Activated CD4-positive, CD25-positive, alpha-beta regulatory T cell treated with anti-CD3 and anti-CD28 coated beads, Interleukin-2, amount 50 U/mL, for 72 hours (primary cell): ENCODE data around the gene TCL1A.
"Not testable (repeated sequence)": the region's sequence is repeated elsewhere in the genome, so short reads cannot be mapped to it uniquely, and the experiment has no call there.

ENCODE experiments used
- DNase-seq: peaks from one replicate; pipeline ENCODE4 v3.0.0; 2021

TCL1A gene

GRCh38 chr14:95713596-95714371 lies at the start of gene TCL1A:
Gene TCL1A (minus strand): TSS chr14:95714125. CDS start chr14:95714066, 59 bp downstream.
- DNase-seq, result no peak

GRCh38 chr14:95763032-95763431 lies 49.1 kb upstream of the TCL1A start:
- not testable (repeated sequence) for DNase-seq

- DNase-seq, result no peak
These were observed 47.5 kb upstream of the TCL1A start for GRCh38 chr14:95761436-95761835.

- DNase-seq, result no peak
These were observed 46.7 kb upstream of the TCL1A start for GRCh38 chr14:95760596-95760995.

- no peak for DNase-seq
These were observed 46.0 kb upstream of the TCL1A start for GRCh38 chr14:95759941-95760340.

- no peak for DNase-seq
These were observed 44.4 kb upstream of the TCL1A start for GRCh38 chr14:95758331-95758730.

- DNase-seq, result no peak
These were observed 42.8 kb upstream of the TCL1A start for GRCh38 chr14:95756751-95757150.

- DNase-seq, result no peak
These were observed 42.2 kb upstream of the TCL1A start for GRCh38 chr14:95756127-95756526.

- DNase-seq, result no peak
These were observed 27.9 kb upstream of the TCL1A start for GRCh38 chr14:95741781-95742180.

- DNase-seq, result no peak
These were observed 27.1 kb upstream of the TCL1A start for GRCh38 chr14:95741038-95741490.

GRCh38 chr14:95739356-95739755 lies 25.4 kb upstream of the TCL1A start:
- DNase-seq, result no peak

- DNase-seq, result no peak
These were observed 19.3 kb upstream of the TCL1A start for GRCh38 chr14:95733212-95733611.

GRCh38 chr14:95730126-95730525 lies 16.2 kb upstream of the TCL1A start:
- no peak for DNase-seq

- not testable (repeated sequence) for DNase-seq
These were observed 15.6 kb upstream of the TCL1A start for GRCh38 chr14:95729402-95730028.

- DNase-seq, result no peak
These were observed 13.3 kb upstream of the TCL1A start for GRCh38 chr14:95727056-95727700.

GRCh38 chr14:95725685-95726336 lies 11.9 kb upstream of the TCL1A start:
- no peak for DNase-seq

- no peak for DNase-seq
These were observed 8.7 kb upstream of the TCL1A start for GRCh38 chr14:95722525-95723190.

- DNase-seq, result no peak
These were observed 1.5 kb downstream of the TCL1A start for GRCh38 chr14:95712398-95712797.

GRCh38 chr14:95711476-95712176 lies 2.3 kb downstream of the TCL1A start:
- no peak for DNase-seq

- no peak for DNase-seq
These were observed 3.8 kb downstream of the TCL1A start for GRCh38 chr14:95710106-95710505.

- no peak for DNase-seq
These were observed 6.6 kb downstream of the TCL1A start for GRCh38 chr14:95707327-95707726.

- DNase-seq, result no peak
These were observed 8.4 kb downstream of the TCL1A start for GRCh38 chr14:95705518-95705917.
